ENCODE data around the gene SFT2D2.

Gene SFT2D2

GRCh38 chr1:168295411-168296114, 69.8 kb downstream of the SFT2D2 start:
- intact Hi-C loops (cut with DNase I), result no loop called here
- DNase-seq, result no peak

GRCh38 chr1:168297019-168297730, 71.4 kb downstream of the SFT2D2 start:
- intact Hi-C loops (cut with DNase I), result no loop called here

DNA sequence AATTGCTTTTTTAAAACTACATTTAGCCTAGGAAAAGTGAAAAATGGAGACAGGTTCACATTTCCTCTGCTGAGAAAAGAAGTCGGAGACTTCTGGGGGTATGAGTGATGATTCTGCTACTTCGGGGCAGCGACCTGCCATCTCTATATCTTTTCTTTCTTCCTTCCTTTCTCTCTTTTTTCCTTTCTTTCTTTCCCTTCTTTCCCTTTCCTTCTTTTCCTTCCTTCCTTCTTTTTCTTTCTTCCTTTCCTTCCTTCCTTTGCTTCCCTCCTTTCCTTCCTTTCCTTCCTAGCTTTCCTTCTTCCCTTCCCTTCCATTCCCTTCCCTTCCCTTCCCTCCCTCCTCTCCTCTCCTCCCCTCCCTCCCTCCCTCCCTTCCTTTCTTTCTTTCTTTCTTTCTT, 72.6 kb downstream of the SFT2D2 start:
- intact Hi-C loops (cut with DNase I), result no loop called here
- no peak for DNase-seq

More at GRCh38 chr1:168297019-168297730, 71.4 kb downstream of the SFT2D2 start:
- no peak for DNase-seq

GRCh38 chr1:168300626-168301025, 74.8 kb downstream of the SFT2D2 start:
- intact Hi-C loops (cut with DNase I), result no loop called here
- DNase-seq, result peak in 7 of 42 donors; percentile 8 to 54 (median 23)

GRCh38 chr1:168301664-168302320, 76.0 kb downstream of the SFT2D2 start:
- peak in 1 of 42 donors; percentile 13 for DNase-seq
- intact Hi-C loops (cut with DNase I), result no loop called here
